K562 (cell line): ENCODE results near the gene CCT5. TPM values are rescaled to one million over a fixed set of nuclear protein-coding genes. Genes with fewer than 3 reads are reported as not detected.

Source experiments
- ATAC-seq: fragments of 200-7000 bp; cut with Tn5 transposase; 3 replicates; pipeline ENCODE4 v1.9.1; 2020; ENCODE audit warnings: moderate library complexity
- BruUV-seq: library from RNA; stranded (reverse); fragments of 400-500 nt; replicated peaks from 2 replicates; lab custom pipeline; 2021; lab: Mats Ljungman, UMichigan
- CTCF ChIA-PET: fragments of 300-600 bp; formaldehyde crosslinking; extraction: SDS; loops from one replicate; lab custom pipeline; 2021; ENCODE audit warnings: low intra/inter-chr PET ratio; lab: Yijun Ruan, JAX
- POLR2A ChIA-PET: fragments of 300-600, 350-650 bp; sonication (Branson Sonifier 250); formaldehyde crosslinking; extraction: SDS; loops from one replicate; lab custom pipeline; 2021; ENCODE audit warnings: antibody characterized with exemption, inconsistent platforms; lab: Yijun Ruan, JAX
- DNase-seq, 4 experiments: peaks; one replicate each; pipeline versions ENCODE4 v3.0.0 to v3.0.0-alpha.2; 2011 to 2018; ENCODE audit warnings: low spot score in 3 of 4, mixed read lengths in 3 of 4; ENCODE audit errors: extremely low read depth in 1 of 4
- FAIRE-seq: peaks from 2 replicates; lab custom pipeline; 2011; peaks lifted over from hg19 to GRCh38; lab: Jason Lieb, UNC
- H2AFZ ChIP-seq: 2 replicates; pipeline ENCODE4 v1.6.0; 2011; ENCODE audit warnings: low read depth, low read length, control low read depth, inconsistent platforms
- H3K27ac ChIP-seq: fragments of 200-600 bp; 3 replicates; pipeline ENCODE4 v1.8.0; 2011; ENCODE audit warnings: low read depth, mild to moderate bottlenecking, control low read depth, inconsistent platforms, low read length, moderate library complexity, mixed read lengths; ENCODE audit errors: extremely low read depth
- H3K27me3 ChIP-seq, 2 experiments: fragments of 300-600 bp in 1 of 2; 2 replicates in 1 of 2; 3 replicates in 1 of 2; pipeline versions ENCODE4 v1.6.0 to v1.8.0; 2011; ENCODE audit warnings: inconsistent platforms in 2 of 2, low read length in 2 of 2, mild to moderate bottlenecking in 1 of 2, mixed read lengths in 1 of 2, moderate library complexity in 1 of 2; ENCODE audit not compliant: control insufficient read depth in 2 of 2, insufficient read depth in 2 of 2
- H3K36me3 ChIP-seq: fragments of 300-600 bp; 3 replicates; pipeline ENCODE4 v1.8.0; 2011; ENCODE audit warnings: mild to moderate bottlenecking, low read length, inconsistent platforms; ENCODE audit not compliant: control insufficient read depth, insufficient read depth
- H3K4me1 ChIP-seq, 2 experiments: fragments of 200-600 bp in 1 of 2; replicated peaks in 1 of 2; 2 replicates in 1 of 2; 3 replicates in 1 of 2; pipeline versions ENCODE4 v1.5.1 to v1.8.0; 2011; ENCODE audit warnings: inconsistent platforms in 2 of 2, low read length in 2 of 2, mild to moderate bottlenecking in 1 of 2, mixed read lengths in 1 of 2, moderate library complexity in 1 of 2; ENCODE audit not compliant: control insufficient read depth in 2 of 2, insufficient read depth in 2 of 2
- H3K4me2 ChIP-seq: 2 replicates; pipeline ENCODE4 v1.6.1; 2011; ENCODE audit warnings: low read length, control low read depth, inconsistent platforms, mixed read lengths; ENCODE audit not compliant: insufficient read depth
- H3K4me3 ChIP-seq: fragments of 200-600 bp; sonication (generic), shearing (Covaris generic); 2 replicates; pipeline ENCODE4 v1.5.1; 2016; ENCODE audit warnings: control low read depth, inconsistent platforms
- H3K79me2 ChIP-seq: fragments of 200-600 bp; 3 replicates; pipeline ENCODE4 v1.8.0; 2011; ENCODE audit warnings: low read length, inconsistent platforms; ENCODE audit not compliant: control insufficient read depth, insufficient read depth
- H3K9ac ChIP-seq, 2 experiments: 2 replicates each; pipeline versions ENCODE4 v1.6.0 to v1.6.1; 2011; ENCODE audit warnings: low read depth in 2 of 2, low read length in 2 of 2, control low read depth in 1 of 2, inconsistent platforms in 1 of 2, mild to moderate bottlenecking in 1 of 2, mixed read lengths in 1 of 2; ENCODE audit not compliant: insufficient read depth in 1 of 2
- H3K9me1 ChIP-seq: one replicate; pipeline ENCODE4 v1.6.0; 2011; ENCODE audit warnings: inconsistent platforms, mild to moderate bottlenecking, low read length, moderate library complexity; ENCODE audit not compliant: control insufficient read depth, insufficient read depth
- H3K9me3 ChIP-seq: replicated peaks from 2 replicates; pipeline ENCODE4 v1.5.1; 2011; ENCODE audit warnings: low read depth, low read length, inconsistent platforms; ENCODE audit not compliant: control insufficient read depth, insufficient read depth
- H4K20me1 ChIP-seq: replicated peaks from 2 replicates; pipeline ENCODE4 v1.6.1; 2011; ENCODE audit warnings: low read length, inconsistent platforms, mixed read lengths; ENCODE audit not compliant: control insufficient read depth, insufficient read depth
- C11orf30 ChIP-seq: fragments of 450-650 bp; IDR thresholded peaks from 2 replicates; pipeline ENCODE4 v1.6.1; 2016; ENCODE audit warnings: low read depth, mild to moderate bottlenecking
- NFATC3 ChIP-seq: fragments of 450-650 bp; IDR thresholded peaks from 2 replicates; pipeline ENCODE4 v1.6.1; 2017; ENCODE audit warnings: mild to moderate bottlenecking
- NFIC ChIP-seq: fragments of 450-650 bp; IDR thresholded peaks from 2 replicates; pipeline ENCODE4 v1.6.1; 2017; ENCODE audit warnings: mild to moderate bottlenecking, inconsistent platforms
- TAF1 ChIP-seq: IDR thresholded peaks from 2 replicates; pipeline ENCODE4 v1.6.1; 2011; ENCODE audit warnings: mild to moderate bottlenecking, low read length, moderate library complexity; ENCODE audit not compliant: insufficient read depth, control insufficient read depth, severe bottlenecking; ENCODE audit errors: extremely low read depth
- TSC22D4 ChIP-seq: fragments of 450-650 bp; IDR thresholded peaks from 2 replicates; pipeline ENCODE4 v1.6.1; 2016; ENCODE audit warnings: missing genetic modification characterization, missing biosample characterization, control low read depth
- YY1 ChIP-seq, 3 experiments: IDR thresholded peaks; 2 replicates each; pipeline ENCODE4 v1.6.1; 2011; ENCODE audit warnings: low read length in 2 of 3, mild to moderate bottlenecking in 2 of 3, moderate library complexity in 2 of 3, borderline replicate concordance in 1 of 3, control low read depth in 1 of 3, low read depth in 1 of 3; ENCODE audit not compliant: insufficient read depth in 3 of 3, insufficient replicate concordance in 2 of 3, control insufficient read depth in 1 of 3, insufficient read length in 1 of 3; ENCODE audit errors: extremely low read depth in 1 of 3
- ZNF316 ChIP-seq: fragments of 450-650 bp; IDR thresholded peaks from 2 replicates; pipeline ENCODE4 v1.6.1; 2016
- WGBS: fragments of 100-300 bp; shearing (Covaris generic); methylation state at CpG from one replicate; pipeline ENCODE4 v1.1.6; 2016; ENCODE audit warnings: low coverage, mixed read lengths; ENCODE audit not compliant: insufficient coverage; ENCODE audit errors: missing lambda C conversion rate; 5-methylcytosine and 5-hydroxymethylcytosine counted together
- in situ Hi-C: fragments of 300-500 bp; cut with MboI; formaldehyde crosslinking; loops from 4 replicates; pipeline ENCODE4 v1.15.0; 2018; ENCODE audit warnings: inconsistent platforms, mixed read lengths
- intact Hi-C: fragments of 100-400 bp; cut with micrococcal nuclease; formaldehyde crosslinking; loops from 2 replicates; pipeline ENCODE4 v1.14.2; 2022
- polyA plus RNA-seq, 8 experiments: library from polyadenylated mRNA; depleted of rRNA in 4 of 8; stranded (reverse) in 5 of 8; unstranded in 3 of 8; fragments of >200 nt; fragmentation: Nextera tagmentation in 2 of 8; fragmentation: Illumina TruSeq in 1 of 8; extraction: Ambion mirVana in 2 of 8; extraction: Trizol in 1 of 8; gene quantifications; 2 replicates each; pipeline versions ENCODE4 v1.2.1 to v1.2.3, GENCODE V29; 2011 to 2014; ENCODE audit warnings: inconsistent platforms in 1 of 8, missing spikeins in 1 of 8
- total RNA-seq, 7 experiments: library from RNA; depleted of rRNA in 6 of 7; stranded (reverse); fragments of >200 nt in 6 of 7; fragmentation: Illumina TruSeq in 2 of 7; extraction: Trizol in 2 of 7; gene quantifications; 2 replicates each; pipeline versions ENCODE4 v1.2.1 to v1.2.3, GENCODE V29; 2011 to 2021; ENCODE audit warnings: low replicate concordance in 1 of 7
- TF ChIP-seq, protein P1 (sequence below): fragments of 450-650 bp; IDR thresholded peaks from 2 replicates; pipeline ENCODE4 v1.6.1; 2017; ENCODE audit warnings: antibody characterized with exemption

The CCT5 gene
- total and polyA plus RNA-seq, 9 of the 15 experiments (the other 6 are each of a cell fraction or from before 2014, with no cell fraction given): 782 to 1,606 (median 1,153) TPM

DNA sequence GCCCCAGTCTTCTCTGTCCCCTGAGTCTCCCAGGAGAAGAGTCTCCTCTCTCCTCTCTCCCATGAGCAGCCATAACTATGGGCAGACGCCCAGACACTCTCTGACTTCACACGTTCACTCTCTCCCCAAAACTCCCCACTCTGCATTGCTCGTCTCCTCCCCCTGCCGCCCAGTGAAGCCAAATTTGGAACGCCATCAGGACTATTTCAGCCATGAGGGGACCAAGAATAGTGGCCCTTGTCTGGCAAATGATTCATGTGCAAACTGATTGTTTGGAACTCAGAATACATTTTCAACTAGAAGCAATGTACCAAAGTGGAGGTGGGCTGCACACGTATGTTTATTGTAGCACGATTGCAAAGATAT, 36.8 kb downstream of the CCT5 start:
- H3K4me1 ChIP-seq: peaks cover 18 to 30% of the 10 kb centered on the region in 2 experiments
- TF ChIP-seq TSC22D4 (tag) (no peak), YY1 (IDR thresholded peaks at IDR 0.05; ENCODE audit: borderline replicate concordance in 1 of 3, control insufficient read depth in 1 of 3, extremely low read depth in 1 of 3, insufficient read depth in 3 of 3, insufficient read length in 1 of 3, insufficient replicate concordance in 2 of 3, low read depth in 1 of 3, low read length in 2 of 3) (peak in 1 of 3 experiments; percentile 25)
- BruUV-seq: no TSS peak
- CTCF ChIA-PET: no interaction called here
- no peaks in the 10 kb centered on the region for H3K9me3 ChIP-seq
- intact Hi-C loops (no loop called here), in situ Hi-C loops (no loop called here)
- POLR2A ChIA-PET: interaction anchor here (0.6 to 1.6 kb wide), 3 partner anchors 8 to 78 kb away, joined by 3 to 10 read pairs (median 4); no protein-coding TSS in a partner anchor
- H2AFZ ChIP-seq: no peak overlapping the region
- FAIRE-seq (no peak), DNase-seq (no peak), ATAC-seq (no peak)
- H3K9ac ChIP-seq: peak overlapping the region in 1 of 2 experiments; percentile 6; a peak in 1 of 4 replicates
- peaks cover 26% of the 10 kb centered on the region for H3K79me2 ChIP-seq
- no peaks in the 10 kb centered on the region for H4K20me1 ChIP-seq
- no peak overlapping the region for H3K4me3 ChIP-seq
- WGBS: 82% methylated on average over 7 of the region's 7 CpGs
- no peak overlapping the region; the same call in 2 of the 3 replicates for H3K27ac ChIP-seq
- no peak overlapping the region for H3K4me2 ChIP-seq
- peaks cover 74% of the 10 kb centered on the region for H3K36me3 ChIP-seq
- no peaks in the 10 kb centered on the region for H3K27me3 ChIP-seq
- H3K9me1 ChIP-seq: no peaks in the 10 kb centered on the region

DNA sequence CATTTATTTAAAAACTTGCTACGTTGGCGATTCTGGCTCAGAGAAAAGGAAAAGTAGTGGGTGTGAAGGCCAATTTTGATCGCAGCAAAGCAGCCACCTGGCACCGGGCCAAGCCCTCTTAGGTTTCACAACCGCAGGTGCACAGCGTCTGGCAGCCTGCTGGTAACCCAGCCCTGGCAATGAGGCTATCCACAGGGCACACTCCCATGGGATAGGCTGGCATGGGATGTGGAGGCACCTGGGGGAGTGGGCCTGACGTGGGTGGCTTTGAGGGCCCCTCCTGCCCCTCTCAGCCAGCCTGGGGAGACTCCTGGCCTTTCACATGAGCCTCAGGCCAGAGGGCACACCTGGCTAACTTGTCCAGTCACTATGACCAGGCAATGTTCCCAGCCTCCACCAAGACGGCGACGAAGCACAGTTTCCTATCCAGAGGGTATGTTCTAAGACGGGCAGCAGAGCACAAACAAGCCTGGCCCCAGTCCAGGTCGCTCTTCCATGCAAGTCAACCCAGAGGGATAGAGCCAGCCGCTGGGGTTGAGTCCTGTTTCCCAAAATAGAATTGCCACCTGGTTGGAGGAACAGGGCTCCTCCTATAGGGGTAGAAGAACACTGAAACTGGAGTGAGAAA, 38.6 kb downstream of the CCT5 start:
- H3K36me3 ChIP-seq: peaks cover 76% of the 10 kb centered on the region
- H3K27me3 ChIP-seq: no peaks in the 10 kb centered on the region
- no peak overlapping the region for H3K4me3 ChIP-seq
- H3K9me3 ChIP-seq: no peaks in the 10 kb centered on the region
- DNase-seq: no peak
- no peak for FAIRE-seq
- H2AFZ ChIP-seq: no peak overlapping the region
- WGBS: 71% methylated on average over 13 of the region's 13 CpGs
- H3K9ac ChIP-seq: peak overlapping the region in 1 of 2 experiments; percentile 70; a peak in 2 of 4 replicates
- no peak for ATAC-seq
- H3K4me2 ChIP-seq: no peak overlapping the region
- H3K79me2 ChIP-seq: peaks cover 44% of the 10 kb centered on the region
- in situ Hi-C loops (no loop called here), intact Hi-C loops (no loop called here)
- ChIA-PET CTCF (no interaction called here), POLR2A (no interaction called here)
- no peaks in the 10 kb centered on the region for H3K9me1 ChIP-seq
- H4K20me1 ChIP-seq: no peaks in the 10 kb centered on the region
- H3K27ac ChIP-seq: peak overlapping the region; percentile 27; the same call in 2 of the 3 replicates
- peaks cover 30 to 39% of the 10 kb centered on the region in 2 experiments for H3K4me1 ChIP-seq
- BruUV-seq: no TSS peak
- TF ChIP-seq TAF1 (no peak), ZNF316 (no peak; the same call in none of the 2 replicates), NFIC (peak; percentile 98), YY1 (IDR thresholded peaks at IDR 0.05; ENCODE audit: borderline replicate concordance in 1 of 3, control insufficient read depth in 1 of 3, extremely low read depth in 1 of 3, insufficient read depth in 3 of 3, insufficient read length in 1 of 3, insufficient replicate concordance in 2 of 3, low read depth in 1 of 3, low read length in 2 of 3) (no peak), NFATC3 (no peak), C11orf30 (peak; percentile 30; the same call in 1 of the 2 replicates)
- TF ChIP-seq, protein P1, sequence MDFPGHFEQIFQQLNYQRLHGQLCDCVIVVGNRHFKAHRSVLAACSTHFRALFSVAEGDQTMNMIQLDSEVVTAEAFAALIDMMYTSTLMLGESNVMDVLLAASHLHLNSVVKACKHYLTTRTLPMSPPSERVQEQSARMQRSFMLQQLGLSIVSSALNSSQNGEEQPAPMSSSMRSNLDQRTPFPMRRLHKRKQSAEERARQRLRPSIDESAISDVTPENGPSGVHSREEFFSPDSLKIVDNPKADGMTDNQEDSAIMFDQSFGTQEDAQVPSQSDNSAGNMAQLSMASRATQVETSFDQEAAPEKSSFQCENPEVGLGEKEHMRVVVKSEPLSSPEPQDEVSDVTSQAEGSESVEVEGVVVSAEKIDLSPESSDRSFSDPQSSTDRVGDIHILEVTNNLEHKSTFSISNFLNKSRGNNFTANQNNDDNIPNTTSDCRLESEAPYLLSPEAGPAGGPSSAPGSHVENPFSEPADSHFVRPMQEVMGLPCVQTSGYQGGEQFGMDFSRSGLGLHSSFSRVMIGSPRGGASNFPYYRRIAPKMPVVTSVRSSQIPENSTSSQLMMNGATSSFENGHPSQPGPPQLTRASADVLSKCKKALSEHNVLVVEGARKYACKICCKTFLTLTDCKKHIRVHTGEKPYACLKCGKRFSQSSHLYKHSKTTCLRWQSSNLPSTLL: no peak
